ENCODE data around the gene KRTAP2-4.
"Not testable (repeated sequence)": the region's sequence is repeated elsewhere in the genome, so short reads cannot be mapped to it uniquely, and the experiment has no call there.

KRTAP2-4 gene

DNA sequence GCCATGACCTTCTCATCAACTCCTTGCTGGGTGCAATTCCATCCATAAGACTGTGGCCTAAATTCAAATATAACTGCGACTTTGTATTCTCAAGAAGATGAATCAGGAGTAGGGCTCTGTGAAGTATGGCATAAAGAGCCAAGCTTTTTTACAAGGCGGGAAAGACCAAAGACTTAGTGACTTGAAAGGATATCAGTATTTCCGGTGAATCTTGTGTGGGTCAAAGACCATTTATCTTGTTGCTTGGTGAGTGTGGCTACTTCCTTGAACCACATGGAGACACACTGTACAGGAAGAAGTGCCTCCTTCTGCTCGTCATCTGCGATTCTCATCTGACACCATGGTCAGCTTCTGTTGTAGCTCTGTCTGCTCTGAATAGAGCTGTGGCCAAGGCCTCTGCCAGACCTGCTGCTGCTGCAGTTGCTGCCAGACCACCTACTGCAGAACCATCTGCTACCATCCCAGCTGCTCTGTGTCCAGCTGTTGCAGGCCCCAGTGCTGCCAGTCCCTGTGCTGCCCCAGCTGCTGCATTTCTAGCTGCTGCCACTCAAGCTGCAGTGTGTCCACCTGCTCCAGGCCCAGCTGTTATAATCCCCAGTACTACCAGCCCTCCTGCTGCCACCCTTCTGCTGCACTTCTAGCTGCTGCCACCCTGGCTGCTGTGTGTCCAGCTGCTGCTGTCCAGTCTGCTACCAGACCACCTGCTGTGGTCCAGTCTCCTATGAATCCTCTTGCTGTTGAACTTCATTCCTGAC lies 6.1 kb upstream of the KRTAP2-4 start:
- DNase-seq = no peak

DNA sequence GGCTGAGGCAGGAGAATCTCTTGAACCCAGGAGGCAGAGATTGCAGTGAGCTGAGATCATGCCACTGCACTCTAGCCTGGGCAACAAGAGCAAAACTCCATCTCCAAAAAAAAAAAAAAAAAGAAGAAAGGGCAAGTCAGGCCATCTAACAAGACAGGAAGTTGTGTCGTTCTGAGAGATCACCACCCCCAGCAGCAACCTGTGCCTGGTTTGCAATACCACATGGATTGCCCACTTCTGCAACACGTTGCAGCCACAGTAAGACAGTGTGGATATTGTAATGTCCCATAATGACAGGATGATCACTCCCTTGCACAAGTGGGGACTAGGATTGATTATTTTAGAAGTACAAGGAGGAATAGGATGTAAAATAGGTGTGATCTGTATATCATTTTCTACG lies 3.4 kb upstream of the KRTAP2-4 start:
- DNase-seq = no peak

- peak; percentile 71 for DNase-seq
Measured at GRCh38 chr17:41067281-41067680, 1.6 kb upstream of the KRTAP2-4 start.

DNA sequence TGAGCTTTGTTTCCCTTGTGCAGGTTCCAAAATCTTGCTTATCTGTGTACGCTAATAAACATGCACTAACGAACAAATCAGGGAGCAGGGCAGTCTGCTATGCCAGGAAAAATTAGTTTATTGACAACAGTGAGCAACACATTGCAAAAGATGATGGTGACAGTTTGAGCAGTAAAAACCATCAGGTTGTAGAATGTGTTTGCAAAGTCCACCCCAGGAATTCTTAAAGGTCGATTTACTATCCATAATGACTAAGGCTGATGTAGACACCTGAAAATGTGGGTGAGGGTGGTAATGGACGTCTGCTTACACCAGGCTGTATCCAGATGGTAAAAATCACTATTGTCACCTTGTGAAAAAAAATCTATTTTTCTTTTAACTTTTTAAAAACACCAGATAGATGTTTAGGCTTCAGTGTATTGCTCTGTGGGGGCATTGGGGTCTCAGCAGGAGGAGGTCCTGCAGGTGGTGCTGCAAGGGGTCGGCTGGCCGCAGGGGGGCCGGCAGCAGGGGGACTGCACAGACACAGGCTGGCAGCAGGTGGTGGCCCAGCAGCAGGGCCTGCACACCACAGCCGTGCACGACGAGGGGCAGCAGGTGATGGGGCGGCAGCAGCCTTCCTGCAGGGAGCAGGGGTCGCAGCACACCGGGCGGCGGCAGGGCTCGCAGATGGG lies 526 bp downstream of the KRTAP2-4 start:
- not testable (repeated sequence) for DNase-seq

- DNase-seq = no peak
Measured at GRCh38 chr17:41064301-41064700, 1.4 kb downstream of the KRTAP2-4 start.

DNA sequence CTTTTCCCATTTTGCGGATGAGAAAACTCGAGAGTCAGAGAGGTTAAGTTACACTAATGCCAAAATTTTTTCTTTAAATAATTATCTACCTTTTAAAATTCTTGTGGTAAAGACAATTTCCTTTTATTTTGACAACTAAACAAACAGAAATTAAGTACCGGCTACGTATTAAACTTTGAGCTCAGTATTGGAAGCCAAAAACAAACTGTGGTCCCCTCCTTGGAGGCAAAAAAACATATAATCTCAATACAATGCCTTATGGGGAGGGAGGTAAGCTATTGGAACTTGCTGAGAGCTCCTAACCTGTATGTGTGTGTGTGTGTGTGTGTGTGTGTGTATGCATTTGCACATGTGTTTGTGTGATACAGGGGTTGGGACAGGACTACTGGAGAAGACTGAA lies 2.2 kb downstream of the KRTAP2-4 start:
- no peak for DNase-seq

GRCh38 chr17:41061964-41062363 lies 3.7 kb downstream of the KRTAP2-4 start:
- DNase-seq = peak; percentile 97

DNA sequence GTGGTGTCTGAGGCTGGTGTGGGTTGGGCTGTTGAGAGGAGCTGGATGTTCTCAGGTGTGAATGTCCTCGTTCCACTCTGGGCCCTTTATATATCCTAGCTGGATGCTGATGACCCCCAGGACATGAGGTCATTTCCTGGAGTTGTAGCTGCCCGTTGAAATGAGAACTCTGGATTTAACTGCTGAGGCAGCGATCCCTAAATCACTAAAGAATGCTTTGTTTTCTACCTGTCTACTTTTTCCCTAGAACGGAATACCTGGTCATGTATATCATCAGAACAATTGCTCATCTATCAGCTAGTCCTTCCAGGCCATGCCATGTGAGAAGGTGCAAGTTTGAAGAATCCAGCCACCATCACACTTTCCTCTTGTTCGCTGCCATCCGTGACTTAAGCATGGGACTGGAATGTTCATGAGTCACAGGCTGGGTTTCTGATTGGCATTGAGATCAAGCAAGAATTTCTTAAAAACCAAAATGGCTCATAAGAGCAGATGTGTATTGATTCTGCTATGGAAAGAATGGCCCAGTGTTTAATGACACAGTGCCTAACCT lies 5.6 kb downstream of the KRTAP2-4 start, which contains the start of gene KRTAP2-3:
KRTAP2-3 (minus strand) TSS at position 63 of the 553 bp plus-strand sequence. CDS start 64 bp downstream, outside the sequence.
- DNase-seq = peak; percentile 98

GRCh38 chr17:41059276-41060051 lies 6.2 kb downstream of the KRTAP2-4 start:
- DNase-seq = peak; percentile 96

DNA sequence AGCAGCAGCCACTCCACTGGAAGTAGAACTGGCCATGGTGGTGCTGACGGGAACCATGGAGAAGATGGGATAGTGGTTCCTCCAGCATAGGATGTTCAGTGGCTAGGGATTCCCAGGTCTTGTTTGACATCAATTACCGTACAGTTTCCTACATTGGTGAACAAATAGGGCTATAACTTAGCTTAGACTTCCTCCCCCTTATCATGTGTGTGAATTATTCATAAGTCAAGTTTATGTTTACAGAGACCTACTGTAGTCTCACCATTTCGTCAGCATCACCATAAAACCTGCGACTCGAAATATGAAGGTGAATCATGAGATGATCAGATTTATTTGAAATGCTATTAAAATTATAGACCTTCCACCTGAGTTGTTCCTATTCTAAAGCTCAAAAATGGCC lies 6.9 kb downstream of the KRTAP2-4 start:
- DNase-seq = peak; percentile 45

GRCh38 chr17:41057547-41057946 lies 8.1 kb downstream of the KRTAP2-4 start:
- no peak for DNase-seq

DNA sequence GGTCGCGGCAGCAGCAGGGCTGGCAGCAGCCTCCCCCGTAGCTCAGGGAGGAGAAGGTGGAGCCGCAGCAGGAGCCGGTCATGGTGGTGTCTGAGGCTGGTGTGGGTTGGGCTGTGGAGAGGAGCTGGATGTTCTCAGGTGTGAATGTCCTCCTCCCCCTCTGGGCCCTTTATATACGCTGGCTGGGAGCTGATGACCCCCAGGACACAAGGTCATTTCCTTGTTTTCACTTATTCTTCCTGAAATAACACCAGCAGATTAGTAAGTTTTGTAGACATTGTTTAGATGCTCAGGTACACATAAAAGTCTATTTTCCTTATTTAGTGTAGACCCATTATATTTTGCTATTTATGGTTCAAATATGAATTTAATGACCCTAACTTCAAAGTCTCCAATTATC lies 10.5 kb downstream of the KRTAP2-4 start, which contains the start of gene KRTAP2-2:
KRTAP2-2 (minus strand) TSS at position 101 of the 400 bp plus-strand sequence; CDS start at position 82, 19 bp downstream.
- DNase-seq = not testable (repeated sequence)

GRCh38 chr17:41054556-41054955 lies 11.1 kb downstream of the KRTAP2-4 start:
- DNase-seq = not testable (repeated sequence)

DNA sequence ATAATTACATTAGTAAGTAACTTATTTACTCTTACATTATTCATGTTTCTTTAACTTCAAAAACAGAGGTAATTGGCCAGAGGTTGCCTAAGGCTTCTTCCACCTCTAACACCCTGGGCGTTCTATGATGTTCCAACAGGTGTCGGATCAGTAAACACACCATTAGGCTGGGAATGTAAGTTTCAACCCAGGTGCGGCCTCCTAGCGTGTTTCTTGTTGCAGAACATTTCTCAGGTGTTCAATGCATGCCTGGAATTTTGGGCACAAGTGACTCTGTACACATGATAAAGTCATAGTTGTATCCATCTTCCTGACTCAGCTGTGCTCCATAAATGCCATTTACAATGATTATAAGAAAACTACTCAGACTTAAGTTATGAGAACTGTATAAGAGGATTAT lies 11.7 kb downstream of the KRTAP2-4 start:
- no peak for DNase-seq

- peak; percentile 73 for DNase-seq
Measured at GRCh38 chr17:41052566-41052965, 13.1 kb downstream of the KRTAP2-4 start.

DNA sequence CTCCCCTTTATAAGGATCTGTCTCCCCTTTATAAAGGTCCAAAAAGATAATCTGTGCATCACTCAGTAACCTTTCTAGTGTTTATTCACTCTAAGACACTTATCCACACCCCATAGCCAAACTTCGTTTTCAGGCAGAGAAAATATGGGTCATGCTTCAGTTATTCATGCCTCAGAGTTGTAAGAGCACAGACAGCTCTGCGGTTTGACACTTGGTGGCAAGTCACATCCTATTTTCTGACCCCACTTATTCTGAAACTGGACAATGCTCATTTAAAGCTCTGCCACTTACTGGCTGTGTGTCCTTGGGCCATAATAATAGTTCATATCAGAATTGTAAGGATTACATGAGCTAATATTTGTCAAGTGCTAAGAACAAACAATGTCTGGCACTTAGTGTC lies 16.6 kb downstream of the KRTAP2-4 start:
- DNase-seq = peak; percentile 95

- peak; percentile 95 for DNase-seq
Measured at GRCh38 chr17:41048441-41048840, 17.2 kb downstream of the KRTAP2-4 start.

GRCh38 chr17:41046735-41047465 lies 18.8 kb downstream of the KRTAP2-4 start, which contains the start of gene KRTAP2-1:
Gene KRTAP2-1 (minus strand): TSS chr17:41047316. CDS start chr17:41047267, 49 bp downstream.
- DNase-seq = not testable (repeated sequence)

DNA sequence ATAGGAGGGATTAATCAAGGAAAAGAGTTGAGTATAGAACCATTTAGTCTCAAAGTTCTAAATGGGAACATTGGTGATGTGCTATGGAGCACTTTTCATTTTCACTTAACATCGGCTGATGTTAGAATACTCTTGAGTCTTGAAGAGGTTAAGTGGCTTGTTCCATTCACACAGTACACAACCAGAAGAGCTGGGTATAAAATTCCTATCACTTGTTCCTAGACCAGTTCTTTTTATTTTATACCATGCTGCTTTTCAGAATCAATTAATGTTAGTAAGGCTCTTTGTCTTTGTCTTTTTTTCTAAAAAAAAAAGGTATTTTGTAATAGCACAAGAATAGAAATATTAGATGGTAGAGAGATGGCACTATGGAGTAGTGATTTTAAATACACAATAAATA lies 22.7 kb downstream of the KRTAP2-4 start:
- DNase-seq = no peak

DNA sequence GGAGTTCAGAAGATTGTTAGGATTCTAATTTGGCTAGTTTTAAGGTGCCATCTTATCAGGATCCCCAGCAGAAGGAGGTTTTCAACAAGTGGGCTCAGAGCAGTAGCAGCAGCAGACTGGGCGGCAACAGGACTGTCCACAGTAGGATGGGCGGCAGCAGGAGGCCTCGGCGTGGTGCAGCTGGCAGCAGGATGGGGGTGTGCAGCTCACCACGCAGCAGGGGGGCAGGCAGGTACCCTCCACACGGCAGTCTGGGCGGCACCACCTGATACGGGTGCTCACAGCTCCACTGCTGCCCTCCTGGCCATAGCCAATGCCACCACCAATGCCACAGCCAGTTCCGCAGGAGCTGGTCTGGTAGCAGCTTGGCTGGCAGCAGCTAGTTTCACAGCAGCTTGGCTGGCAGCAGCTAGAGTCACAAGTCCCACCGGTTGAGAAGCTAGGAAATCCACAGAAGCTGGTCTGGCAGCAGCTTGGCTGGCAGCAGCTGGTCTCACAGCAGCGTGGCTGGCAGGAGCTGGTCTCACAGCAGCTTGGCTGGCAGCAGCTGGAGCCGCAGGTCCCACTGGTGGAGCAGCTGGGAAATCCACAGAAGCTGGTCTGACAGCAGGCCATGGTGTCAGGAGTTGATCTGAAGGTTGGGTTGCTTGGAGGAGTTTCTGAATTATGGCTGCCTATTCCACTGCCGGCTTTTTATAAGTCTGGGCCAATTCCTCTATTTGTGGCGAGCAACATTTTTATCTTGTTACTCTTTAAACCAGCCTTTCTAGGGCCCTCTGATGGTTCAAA lies 24.7 kb downstream of the KRTAP2-4 start, which contains the start of gene KRTAP1-1:
KRTAP1-1 (minus strand) TSS at position 668 of the 789 bp plus-strand sequence; CDS start at position 615, 53 bp downstream.
- not testable (repeated sequence) for DNase-seq

DNA sequence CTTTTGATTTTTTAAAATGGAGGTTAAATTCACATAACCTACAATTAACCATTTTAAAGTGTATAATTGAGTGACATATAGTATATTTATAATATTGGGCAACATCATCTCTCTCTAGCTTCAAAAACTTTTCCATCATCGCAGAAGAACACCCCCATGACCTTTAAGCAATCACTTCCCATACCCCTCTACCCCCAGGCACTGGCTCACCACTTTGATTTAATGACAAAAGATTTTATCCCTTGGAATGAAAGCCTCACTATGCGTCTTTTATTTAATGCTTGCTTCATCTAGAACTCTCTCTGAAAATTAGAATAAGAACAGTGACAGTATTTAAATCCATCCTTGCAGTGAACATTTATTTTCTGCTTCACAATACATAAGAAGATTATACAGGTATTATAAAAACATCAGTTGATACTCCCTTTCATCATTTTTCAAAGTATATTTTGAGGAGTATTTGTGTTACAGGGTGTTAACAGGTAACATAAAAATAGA lies 27.8 kb downstream of the KRTAP2-4 start:
- DNase-seq = no peak

Data from EL (cell line).